Keratinocyte (primary cell): ENCODE data around the gene HSBP1L1.

Experiments
- EZH2 ChIP-seq: IDR thresholded peaks from one replicate; pipeline ENCODE4 v1.6.1; 2012; ENCODE audit warnings: inconsistent platforms, mild to moderate bottlenecking, low read length, moderate library complexity
- TF ChIP-seq, protein P1 (sequence below), 3 experiments: IDR thresholded peaks in 1 of 3; conservative IDR thresholded peaks in 1 of 3; optimal IDR thresholded peaks in 1 of 3; 2 replicates in 2 of 3; 3 replicates in 1 of 3; pipeline versions ENCODE3 to v1.5.1; 2011; ENCODE audit warnings: low read length in 3 of 3, mild to moderate bottlenecking in 3 of 3, moderate library complexity in 2 of 3, control low read depth in 1 of 3, inconsistent platforms in 1 of 3; ENCODE audit not compliant: insufficient read depth in 2 of 3; ENCODE audit errors: extremely low read depth in 1 of 3

DNA sequence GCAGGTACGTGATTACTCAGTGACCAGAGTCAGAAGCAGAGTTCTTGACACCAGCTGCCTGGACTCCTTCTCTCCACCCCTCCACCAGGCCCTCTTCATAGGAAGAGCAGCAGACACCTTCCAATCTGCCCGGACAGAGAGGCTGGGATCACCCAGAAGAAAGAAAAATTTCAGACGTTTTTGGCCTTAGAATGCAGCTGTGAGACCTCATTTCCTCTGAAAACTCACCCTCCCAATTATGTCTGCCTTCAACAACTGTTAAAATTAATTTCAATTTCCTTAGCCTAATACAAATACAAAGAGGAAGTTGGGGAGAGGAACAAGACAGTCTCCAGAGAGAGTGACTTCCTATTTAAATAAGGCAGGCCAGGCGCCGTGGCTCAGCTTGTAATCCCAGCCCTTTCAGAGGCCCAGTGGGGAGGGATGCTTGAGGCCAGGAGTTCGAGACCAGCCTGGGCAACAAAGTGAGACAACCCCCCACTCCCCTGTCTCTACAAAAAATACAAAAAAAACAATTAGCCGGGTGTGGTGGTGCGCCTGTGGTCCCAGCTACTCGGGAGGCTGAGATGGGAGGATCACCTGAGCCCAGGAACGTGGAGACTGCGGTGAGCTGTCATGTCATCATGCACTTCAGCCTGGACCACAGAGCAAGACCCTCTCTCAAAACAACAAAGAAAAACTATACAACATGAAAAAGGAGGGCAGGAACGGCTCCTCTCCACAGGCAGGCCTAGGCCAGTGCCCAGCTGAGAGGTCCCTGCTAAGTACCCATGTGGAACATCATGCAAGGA is 14.6 kb upstream of the HSBP1L1 start:
- TF ChIP-seq, protein P1, sequence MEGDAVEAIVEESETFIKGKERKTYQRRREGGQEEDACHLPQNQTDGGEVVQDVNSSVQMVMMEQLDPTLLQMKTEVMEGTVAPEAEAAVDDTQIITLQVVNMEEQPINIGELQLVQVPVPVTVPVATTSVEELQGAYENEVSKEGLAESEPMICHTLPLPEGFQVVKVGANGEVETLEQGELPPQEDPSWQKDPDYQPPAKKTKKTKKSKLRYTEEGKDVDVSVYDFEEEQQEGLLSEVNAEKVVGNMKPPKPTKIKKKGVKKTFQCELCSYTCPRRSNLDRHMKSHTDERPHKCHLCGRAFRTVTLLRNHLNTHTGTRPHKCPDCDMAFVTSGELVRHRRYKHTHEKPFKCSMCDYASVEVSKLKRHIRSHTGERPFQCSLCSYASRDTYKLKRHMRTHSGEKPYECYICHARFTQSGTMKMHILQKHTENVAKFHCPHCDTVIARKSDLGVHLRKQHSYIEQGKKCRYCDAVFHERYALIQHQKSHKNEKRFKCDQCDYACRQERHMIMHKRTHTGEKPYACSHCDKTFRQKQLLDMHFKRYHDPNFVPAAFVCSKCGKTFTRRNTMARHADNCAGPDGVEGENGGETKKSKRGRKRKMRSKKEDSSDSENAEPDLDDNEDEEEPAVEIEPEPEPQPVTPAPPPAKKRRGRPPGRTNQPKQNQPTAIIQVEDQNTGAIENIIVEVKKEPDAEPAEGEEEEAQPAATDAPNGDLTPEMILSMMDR (optimal IDR thresholded peaks at IDR 0.05 in 1 of 3, IDR thresholded peaks at IDR 0.05 in 1 of 3, conservative IDR thresholded peaks at IDR 0.05 in 1 of 3; ENCODE audit: extremely low read depth in 1 of 3, insufficient read depth in 2 of 3, low read length in 3 of 3), result no peak
- TF ChIP-seq EZH2, result no peak
